Measurements from ENCODE around the gene TMEM11.

The TMEM11 gene

DNA sequence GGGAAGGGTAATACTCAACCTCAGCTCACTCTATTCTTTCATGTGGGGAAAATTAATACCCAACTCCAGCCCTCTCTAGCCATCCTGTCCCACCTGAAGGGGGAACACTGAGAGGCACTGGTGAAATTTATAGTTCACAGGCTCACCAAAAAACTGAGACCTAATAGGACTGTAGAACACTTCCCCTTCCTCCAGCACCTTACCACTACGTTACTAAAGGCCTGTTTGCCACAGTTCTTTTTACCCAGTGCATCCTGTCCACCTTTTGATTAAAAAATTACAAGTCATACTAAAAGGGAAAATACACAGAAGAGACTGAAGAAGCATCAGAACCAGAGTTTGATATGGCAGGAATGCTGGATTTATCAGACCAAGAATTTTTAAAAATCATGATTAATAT, 61.2 kb downstream of the TMEM11 start:
- DNase-seq, result no peak

DNA sequence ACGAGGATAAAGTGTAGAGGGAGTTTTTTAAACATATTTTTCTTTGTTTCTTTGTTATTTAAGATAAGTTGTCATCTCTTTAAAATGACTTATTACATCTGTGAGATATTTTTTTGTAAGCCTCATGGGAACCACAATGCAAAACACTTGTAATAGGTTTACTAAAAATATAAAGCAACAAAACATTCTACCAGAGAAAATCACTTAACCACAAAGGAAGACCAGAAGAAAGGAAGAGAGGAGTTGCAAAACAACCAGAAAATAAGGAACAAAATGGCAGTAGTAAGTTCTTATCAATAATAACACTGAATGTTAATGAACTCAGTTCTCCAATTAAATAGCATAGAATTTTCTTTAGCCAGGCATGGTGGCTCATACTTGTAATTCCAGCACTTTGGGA, 64.3 kb downstream of the TMEM11 start:
- DNase-seq, result no peak
